ENCODE measurements around the gene NKD1. TPM values are rescaled to one million over a fixed set of nuclear protein-coding genes. Genes with fewer than 3 reads are reported as not detected.
A peak's percentile ranks its signal among the peaks of the same experiment; 100 is the strongest.

Gene NKD1
- total RNA-seq, 4 donors from 2014 or later = 3.5 to 48.1 (median 8.9) TPM

DNA sequence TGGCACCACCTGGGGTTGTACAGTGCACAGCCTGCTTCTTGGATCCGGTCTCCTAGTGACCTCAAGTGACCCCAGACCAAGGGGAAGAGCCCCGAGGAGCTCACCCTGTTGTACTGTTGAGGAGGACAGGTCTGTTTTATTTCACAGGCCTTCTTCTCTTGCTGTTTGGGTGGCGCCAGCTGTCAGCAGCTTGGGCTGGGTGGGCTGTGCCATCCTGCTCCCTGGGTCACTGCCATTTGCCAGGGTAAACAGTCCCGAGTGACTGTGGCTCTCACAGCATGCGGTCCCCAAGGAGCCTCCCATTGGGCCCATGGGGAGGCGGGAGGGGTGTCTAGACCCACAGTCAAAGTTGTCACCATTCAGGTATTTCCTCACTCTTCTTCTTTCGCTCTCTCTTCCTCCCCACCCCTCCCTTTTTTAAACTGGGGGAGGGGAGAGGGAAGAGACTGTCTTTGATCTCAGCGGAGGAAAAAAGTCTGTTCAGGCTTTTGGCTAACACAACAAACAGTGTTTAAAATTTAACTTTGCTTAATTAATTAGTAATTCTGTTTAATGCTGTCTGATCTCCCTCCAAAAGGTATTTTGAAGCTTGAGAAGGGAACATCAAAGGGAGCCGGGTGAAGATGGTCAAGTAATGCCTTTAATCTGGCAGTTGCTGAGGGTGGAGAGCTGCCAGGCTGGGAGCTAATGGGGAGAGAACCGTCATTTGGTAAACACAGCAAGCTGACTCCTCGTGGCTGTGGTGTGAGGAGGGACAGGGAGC, 68.9 kb downstream of the NKD1 start:
- Histone ChIP-seq H3K4me3 (no peak overlapping the region), H3K4me1 (peaks cover 21 to 39% of the 10 kb centered on the region in 2 donors), H3K27ac (peak overlapping the region; percentile 1 to 45), H3K9me3 (no peaks in the 10 kb centered on the region), H3K27me3 (no peaks in the 10 kb centered on the region), H3K36me3 (no peaks in the 10 kb centered on the region)
- intact Hi-C loops (cut with DNase I; ENCODE audit: low total_unique reads) = no loop called here
- no peak for DNase-seq
- TF ChIP-seq, protein P1, sequence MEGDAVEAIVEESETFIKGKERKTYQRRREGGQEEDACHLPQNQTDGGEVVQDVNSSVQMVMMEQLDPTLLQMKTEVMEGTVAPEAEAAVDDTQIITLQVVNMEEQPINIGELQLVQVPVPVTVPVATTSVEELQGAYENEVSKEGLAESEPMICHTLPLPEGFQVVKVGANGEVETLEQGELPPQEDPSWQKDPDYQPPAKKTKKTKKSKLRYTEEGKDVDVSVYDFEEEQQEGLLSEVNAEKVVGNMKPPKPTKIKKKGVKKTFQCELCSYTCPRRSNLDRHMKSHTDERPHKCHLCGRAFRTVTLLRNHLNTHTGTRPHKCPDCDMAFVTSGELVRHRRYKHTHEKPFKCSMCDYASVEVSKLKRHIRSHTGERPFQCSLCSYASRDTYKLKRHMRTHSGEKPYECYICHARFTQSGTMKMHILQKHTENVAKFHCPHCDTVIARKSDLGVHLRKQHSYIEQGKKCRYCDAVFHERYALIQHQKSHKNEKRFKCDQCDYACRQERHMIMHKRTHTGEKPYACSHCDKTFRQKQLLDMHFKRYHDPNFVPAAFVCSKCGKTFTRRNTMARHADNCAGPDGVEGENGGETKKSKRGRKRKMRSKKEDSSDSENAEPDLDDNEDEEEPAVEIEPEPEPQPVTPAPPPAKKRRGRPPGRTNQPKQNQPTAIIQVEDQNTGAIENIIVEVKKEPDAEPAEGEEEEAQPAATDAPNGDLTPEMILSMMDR (IDR thresholded peaks at IDR 0.05) = no peak
- no peak for TF ChIP-seq POLR2A (IDR thresholded peaks at IDR 0.05)

DNA sequence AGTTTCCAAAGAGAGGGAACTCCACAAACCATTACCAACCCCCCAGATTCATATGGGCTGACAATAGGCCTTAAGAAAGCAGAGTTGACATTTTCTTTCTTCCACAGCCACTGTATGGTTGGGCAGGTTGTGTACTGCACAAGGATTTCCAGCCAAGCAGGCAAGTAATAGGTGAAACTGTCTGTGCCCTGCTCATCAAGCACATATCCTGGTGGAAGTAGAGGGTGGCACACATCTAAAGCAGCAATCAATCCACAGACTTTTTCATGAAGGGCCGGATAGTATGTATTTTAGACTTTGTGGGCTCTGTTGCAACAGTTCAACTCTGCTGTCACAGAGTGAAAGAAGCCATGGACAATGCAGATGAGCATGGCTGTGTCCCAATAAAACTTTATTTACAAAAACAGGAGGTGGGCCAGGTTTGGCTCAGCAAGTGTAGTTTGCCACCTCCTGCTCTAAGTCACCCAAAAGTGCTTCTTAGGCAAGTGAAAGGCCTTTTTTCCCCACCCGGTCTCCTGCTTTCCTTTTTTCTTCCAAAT, 69.5 kb downstream of the NKD1 start:
- no peak for TF ChIP-seq POLR2A (IDR thresholded peaks at IDR 0.05)
- no peak overlapping the region for H3K4me3 ChIP-seq
- DNase-seq = no peak
- H3K9me3 ChIP-seq = no peaks in the 10 kb centered on the region
- H3K27ac ChIP-seq = peak overlapping the region in 1 of 2 donors; percentile 1
- intact Hi-C loops (cut with DNase I; ENCODE audit: low total_unique reads) = no loop called here
- H3K4me1 ChIP-seq = peaks cover 21 to 37% of the 10 kb centered on the region in 2 donors
- no peaks in the 10 kb centered on the region for H3K27me3 ChIP-seq
- H3K36me3 ChIP-seq = no peaks in the 10 kb centered on the region

DNA sequence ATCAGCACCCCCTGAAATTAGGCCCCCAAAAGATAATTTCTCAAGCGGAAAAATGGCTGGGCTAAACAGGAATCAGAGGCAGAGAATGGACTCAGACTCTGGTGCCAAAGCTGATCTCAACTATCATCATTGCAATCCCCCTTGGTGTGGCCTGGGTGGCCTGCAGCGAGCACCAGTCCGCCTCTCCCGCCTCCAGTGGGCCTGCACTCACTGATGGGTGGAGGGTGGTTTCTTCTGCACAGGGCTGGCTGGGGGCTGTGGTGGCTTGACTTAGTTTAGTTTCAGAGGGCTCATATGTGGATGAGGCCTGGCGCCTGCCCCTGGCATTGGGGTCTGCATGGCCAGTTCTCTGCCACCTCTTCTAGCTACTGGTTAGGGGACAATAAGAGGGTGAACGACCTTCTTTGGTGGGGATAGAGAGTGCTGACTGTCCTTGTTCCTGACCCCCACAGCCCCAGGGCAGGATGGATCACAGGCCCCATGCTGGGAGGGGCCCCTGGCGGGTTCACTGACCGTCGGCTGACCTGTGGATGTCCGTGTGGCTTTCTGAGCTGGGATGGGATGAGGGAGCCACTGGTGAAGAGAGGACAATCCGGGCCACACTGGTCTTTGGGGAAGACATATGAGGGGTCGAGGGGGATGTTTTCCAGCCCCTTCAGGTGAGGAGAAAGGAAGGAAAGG, 70.2 kb downstream of the NKD1 start:
- no peak overlapping the region for H3K4me3 ChIP-seq
- no peak overlapping the region for H3K27ac ChIP-seq
- no peaks in the 10 kb centered on the region for H3K27me3 ChIP-seq
- H3K4me1 ChIP-seq = peaks cover 17 to 30% of the 10 kb centered on the region in 2 donors
- intact Hi-C loops (cut with DNase I; ENCODE audit: low total_unique reads) = no loop called here
- no peaks in the 10 kb centered on the region for H3K36me3 ChIP-seq
- TF ChIP-seq, protein P1 (IDR thresholded peaks at IDR 0.05) = no peak
- TF ChIP-seq POLR2A (IDR thresholded peaks at IDR 0.05) = no peak
- no peak for DNase-seq
- no peaks in the 10 kb centered on the region for H3K9me3 ChIP-seq

DNA sequence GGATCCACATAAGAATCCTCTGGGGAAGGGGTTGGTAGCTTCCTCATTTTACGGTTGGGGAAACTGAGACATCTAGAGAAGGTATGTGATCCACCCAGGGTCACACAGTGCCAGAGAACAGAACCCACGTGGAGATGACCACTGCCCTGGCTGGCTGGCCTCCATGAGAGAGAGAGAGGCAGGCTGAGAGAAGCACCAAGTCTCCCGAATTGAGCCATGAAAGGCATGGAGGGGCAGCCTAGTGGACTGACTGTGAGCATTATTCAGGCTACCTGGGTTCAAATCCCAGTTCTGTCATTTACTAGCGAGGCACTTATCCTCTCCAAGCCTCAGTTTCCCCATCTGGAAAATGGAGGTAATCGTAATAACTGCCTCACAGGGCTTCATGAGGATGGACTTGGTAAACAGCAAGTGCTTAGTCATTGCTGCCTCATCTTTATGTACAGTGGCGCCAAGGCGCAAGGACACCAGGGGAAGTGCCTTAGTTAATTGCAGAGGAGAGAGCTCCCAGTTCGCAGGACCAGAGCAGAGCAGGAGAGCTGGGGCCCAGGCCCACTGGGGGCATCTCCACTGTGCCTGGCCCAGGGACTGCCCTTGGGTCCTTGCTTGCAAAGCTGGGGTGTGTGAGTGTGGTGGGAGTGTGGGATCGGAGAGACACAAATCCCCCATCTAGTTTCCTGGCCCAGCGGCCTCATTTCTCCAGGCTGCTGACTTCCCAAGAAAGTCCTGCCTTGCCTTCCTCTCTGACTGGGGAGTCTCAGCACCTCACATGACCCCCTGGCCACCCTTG, 71.7 kb downstream of the NKD1 start:
- no peaks in the 10 kb centered on the region for H3K27me3 ChIP-seq
- DNase-seq = no peak
- H3K4me3 ChIP-seq = no peak overlapping the region
- H3K27ac ChIP-seq = no peak overlapping the region
- TF ChIP-seq, protein P1 (IDR thresholded peaks at IDR 0.05) = no peak
- TF ChIP-seq POLR2A (IDR thresholded peaks at IDR 0.05) = no peak
- peaks cover 17 to 26% of the 10 kb centered on the region in 2 donors for H3K4me1 ChIP-seq
- no peaks in the 10 kb centered on the region for H3K36me3 ChIP-seq
- intact Hi-C loops (cut with DNase I; ENCODE audit: low total_unique reads) = no loop called here
- no peaks in the 10 kb centered on the region for H3K9me3 ChIP-seq

DNA sequence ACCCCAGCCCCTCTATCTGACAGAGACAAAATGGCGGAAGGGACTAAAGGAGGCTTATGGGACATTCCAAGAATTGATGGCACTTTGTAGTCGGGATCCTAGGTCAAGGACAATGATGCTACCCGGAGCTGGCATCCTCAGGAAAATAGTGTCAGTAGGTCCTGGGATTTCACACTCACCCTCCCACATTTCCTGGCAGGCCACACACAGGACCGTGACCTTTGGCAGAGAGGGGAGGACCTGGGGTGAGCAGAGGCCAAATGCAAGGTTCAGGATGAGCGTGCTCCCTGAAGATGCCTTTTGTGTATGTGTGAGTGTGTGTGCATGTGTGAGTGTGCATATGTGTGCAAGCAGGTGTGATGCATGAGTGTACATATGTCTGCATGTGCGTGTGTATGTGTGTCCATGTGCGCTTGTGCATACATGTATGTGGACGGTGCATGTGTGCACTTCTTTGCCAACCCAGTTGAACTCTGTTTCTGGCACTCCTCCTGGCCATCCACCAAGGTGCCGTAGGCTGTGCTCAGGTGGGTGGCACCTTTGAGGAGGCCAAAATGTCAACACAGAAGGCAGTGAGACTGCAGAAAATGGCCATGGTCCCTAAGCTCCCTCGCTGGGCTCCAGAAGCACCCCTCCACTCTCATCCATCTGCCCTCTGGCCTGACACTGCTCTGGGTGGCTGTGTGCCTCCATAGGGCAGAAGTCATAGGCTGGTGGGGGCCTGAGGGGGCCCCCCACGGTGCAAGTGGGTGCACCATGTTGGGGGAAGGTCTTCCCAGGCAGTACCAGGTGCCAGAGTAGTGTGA, 72.7 kb downstream of the NKD1 start:
- TF ChIP-seq, protein P1 (IDR thresholded peaks at IDR 0.05) = no peak
- TF ChIP-seq POLR2A (IDR thresholded peaks at IDR 0.05) = no peak
- intact Hi-C loops (cut with DNase I; ENCODE audit: low total_unique reads) = no loop called here
- H3K27ac ChIP-seq = no peak overlapping the region
- no peaks in the 10 kb centered on the region for H3K36me3 ChIP-seq
- H3K9me3 ChIP-seq = no peaks in the 10 kb centered on the region
- H3K27me3 ChIP-seq = no peaks in the 10 kb centered on the region
- DNase-seq = no peak
- no peak overlapping the region for H3K4me3 ChIP-seq
- H3K4me1 ChIP-seq = peaks cover 11 to 18% of the 10 kb centered on the region in 2 donors

Data from uterus (tissue), 4 donors.